Gastroesophageal sphincter (tissue), 3 donors: ENCODE data around the gene GALNT18.

Source experiments
- EP300 ChIP-seq: sonication (generic); formaldehyde crosslinking; IDR thresholded peaks from one replicate; pipeline ENCODE4 v1.6.1; 2017; ENCODE audit warnings: antibody characterized with exemption, mild to moderate bottlenecking
- POLR2A ChIP-seq, 2 donors: fragments of 450-650 bp; IDR thresholded peaks; one replicate each; pipeline ENCODE4 v1.6.1; 2017; ENCODE audit warnings: antibody characterized with exemption in 2 of 2, mild to moderate bottlenecking in 2 of 2, moderate library complexity in 1 of 2
- TF ChIP-seq, protein P1 (sequence below), 4 experiments: fragments of 200-600 bp in 2 of 4; fragments of 450-650 bp in 2 of 4; sonication (generic) in 1 of 4; IDR thresholded peaks; one replicate each; pipeline ENCODE4 v1.5.1; 2017 to 2019; ENCODE audit warnings: antibody characterized with exemption in 4 of 4, mild to moderate bottlenecking in 2 of 4, moderate library complexity in 2 of 4

DNA sequence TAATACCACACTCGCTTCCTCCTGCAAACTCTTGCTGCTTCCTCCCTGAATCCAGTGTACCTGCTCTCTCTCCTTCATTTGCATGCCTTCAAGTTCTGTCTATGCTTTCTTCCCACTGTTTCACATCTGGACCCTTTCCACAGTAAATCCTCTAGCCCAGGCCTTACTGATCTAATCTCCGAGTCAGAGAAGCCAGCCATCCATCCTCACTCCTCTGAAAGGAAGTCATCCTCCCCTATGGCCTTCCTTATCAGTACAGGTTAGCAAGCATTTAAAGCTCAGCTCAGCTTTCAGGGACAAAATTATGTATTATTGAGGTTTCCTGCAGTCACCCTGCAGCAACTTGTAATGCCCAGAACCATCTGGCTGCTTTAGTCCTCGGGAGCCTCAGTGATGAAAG is 116.1 kb downstream of the GALNT18 start:
- no peak for TF ChIP-seq EP300
- TF ChIP-seq, protein P1, sequence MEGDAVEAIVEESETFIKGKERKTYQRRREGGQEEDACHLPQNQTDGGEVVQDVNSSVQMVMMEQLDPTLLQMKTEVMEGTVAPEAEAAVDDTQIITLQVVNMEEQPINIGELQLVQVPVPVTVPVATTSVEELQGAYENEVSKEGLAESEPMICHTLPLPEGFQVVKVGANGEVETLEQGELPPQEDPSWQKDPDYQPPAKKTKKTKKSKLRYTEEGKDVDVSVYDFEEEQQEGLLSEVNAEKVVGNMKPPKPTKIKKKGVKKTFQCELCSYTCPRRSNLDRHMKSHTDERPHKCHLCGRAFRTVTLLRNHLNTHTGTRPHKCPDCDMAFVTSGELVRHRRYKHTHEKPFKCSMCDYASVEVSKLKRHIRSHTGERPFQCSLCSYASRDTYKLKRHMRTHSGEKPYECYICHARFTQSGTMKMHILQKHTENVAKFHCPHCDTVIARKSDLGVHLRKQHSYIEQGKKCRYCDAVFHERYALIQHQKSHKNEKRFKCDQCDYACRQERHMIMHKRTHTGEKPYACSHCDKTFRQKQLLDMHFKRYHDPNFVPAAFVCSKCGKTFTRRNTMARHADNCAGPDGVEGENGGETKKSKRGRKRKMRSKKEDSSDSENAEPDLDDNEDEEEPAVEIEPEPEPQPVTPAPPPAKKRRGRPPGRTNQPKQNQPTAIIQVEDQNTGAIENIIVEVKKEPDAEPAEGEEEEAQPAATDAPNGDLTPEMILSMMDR (IDR thresholded peaks at IDR 0.05), result no peak
- TF ChIP-seq POLR2A (IDR thresholded peaks at IDR 0.05), result no peak
